GM19452 (cell line): ENCODE data around the gene TICAM2.

Source experiments
- ATAC-seq: cut with Tn5 transposase; IDR thresholded peaks from one replicate; pipeline ENCODE4 v1.9.1; 2021; ENCODE audit not compliant: unreplicated experiment

TICAM2 gene

DNA sequence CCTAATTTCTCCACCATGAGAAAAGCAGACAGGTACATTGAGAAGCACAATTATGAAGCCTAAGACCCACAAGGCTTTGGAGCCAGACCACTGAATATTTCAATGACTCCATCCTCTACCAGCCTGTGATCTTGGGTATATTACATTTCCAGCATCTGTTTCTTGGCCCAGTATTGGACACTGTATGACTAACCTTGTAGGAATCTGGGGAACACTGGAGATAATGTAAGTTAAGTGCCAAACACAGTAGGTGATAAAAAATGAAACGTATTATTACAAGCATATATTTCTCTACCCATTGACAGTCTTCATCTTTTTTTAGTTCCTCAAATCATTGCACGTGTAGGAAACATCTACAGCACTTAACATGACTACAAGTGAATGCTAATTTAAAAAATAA is 29.1 kb downstream of the TICAM2 start:
- ATAC-seq, result no peak

DNA sequence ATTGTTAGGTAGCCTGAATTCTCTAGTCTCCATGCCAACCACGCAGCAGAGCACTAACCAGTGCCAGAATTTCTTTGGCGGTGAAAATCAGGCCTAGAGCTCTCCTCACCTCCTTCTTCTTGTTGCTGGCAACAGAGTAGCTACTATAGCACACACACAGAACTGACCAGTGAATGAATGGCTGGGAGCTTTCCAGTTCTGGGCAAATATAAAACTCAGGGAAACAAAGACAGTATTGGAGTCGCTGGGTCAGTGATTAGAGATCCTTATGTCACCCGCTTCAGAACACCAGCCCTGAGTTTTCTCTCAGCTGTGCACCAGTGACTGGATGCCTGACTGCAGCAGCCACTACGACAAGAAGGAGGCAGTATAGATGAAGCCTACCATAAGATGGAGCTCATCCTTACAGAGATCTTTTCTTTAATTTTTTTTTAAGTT is 30.8 kb downstream of the TICAM2 start:
- no peak for ATAC-seq

DNA sequence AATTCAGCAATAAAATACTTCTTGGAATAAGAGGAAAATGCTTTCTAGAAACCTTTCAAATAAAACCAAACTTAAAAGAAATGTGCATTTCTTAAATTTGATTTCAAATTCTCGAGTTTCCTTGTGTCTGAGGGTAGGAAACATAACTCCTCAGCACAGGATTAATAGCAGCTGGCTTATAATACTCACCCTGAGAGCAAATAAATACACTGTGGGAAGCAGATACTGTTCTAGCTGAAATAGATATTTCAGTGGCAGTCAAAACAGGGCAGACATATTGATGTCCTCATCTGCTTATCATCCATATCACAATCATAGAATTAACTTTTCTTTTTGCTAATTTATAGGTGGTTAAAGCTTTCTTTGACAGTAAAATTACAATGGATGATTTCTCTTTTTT is 33.6 kb downstream of the TICAM2 start:
- ATAC-seq, result no peak

GRCh38 chr5:115565233-115565632 is 37.0 kb downstream of the TICAM2 start:
- ATAC-seq, result no peak

DNA sequence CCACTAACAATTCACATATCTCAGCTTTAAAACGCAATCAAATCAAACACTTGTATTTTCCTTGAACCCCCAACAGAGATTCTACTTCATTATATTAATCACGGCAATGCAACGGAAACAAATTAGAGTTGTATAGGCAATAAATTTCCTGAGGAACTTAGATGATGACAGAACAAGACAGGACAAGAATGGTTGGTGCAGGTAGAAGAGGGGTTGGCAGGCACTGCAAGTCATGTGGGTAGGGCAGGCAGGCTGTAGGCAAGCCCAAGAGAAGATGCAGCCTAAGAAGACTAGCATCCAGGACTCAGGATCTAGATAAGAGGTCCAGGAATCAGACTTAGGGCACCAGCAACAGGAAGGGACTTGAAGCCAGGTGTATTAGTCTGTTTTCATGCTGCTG is 41.1 kb downstream of the TICAM2 start:
- ATAC-seq, result no peak

- ATAC-seq, result no peak
Observed at GRCh38 chr5:115559524-115559923, 42.8 kb downstream of the TICAM2 start.

- ATAC-seq, result no peak
Observed at GRCh38 chr5:115558388-115558956, 43.8 kb downstream of the TICAM2 start.

DNA sequence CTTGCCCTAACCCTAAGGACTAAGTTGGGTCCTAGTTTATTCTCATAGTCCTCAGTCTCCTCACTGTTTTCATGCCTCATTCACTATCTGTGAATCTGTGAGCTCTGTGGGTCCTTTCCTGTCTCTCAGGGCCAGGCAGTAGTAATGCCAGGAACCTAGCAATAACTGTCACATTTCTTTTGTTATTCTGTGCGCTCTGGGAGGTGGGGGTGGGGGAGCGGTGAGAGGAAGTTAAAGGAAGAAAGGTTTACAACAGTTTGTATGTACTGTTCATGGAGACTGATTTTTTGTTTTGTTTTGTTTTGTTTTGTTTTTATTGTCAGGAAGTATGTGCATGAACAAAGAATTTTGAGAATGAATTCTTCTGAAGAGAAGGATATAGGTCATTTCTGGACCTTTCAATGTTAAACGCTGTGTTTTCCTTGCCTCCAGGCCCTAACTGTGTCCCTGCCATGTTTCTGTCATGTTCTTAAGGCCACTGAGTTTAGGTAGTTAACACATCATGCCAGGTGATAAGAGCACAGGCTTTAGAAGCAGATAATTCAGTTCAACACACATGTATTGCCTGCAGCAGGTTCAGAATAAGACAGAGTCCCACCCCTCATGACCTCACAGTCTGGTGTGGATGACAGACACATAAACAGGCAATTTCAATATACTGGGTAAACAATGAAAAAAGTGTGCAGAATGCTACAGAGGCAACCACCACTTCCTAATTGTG is 44.5 kb downstream of the TICAM2 start:
- no peak for ATAC-seq

DNA sequence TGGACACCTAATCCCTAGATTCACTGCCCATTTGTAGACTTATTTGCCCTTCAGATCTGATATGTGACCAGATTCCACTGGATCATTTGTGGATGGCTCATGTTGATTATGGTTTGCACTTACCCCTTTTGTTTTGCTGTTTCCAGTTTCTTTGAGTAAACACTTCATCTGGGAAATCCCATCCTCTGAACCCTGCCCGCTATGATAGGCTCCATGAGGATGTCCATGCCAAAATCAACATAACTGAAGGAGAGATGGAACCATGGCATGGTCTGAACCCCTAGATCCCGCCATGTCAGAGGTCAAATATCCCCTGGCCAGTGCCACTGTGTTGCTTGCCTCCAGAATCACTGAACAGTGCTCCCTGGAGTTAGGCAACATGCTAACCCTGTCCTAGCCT is 46.0 kb downstream of the TICAM2 start:
- ATAC-seq, result no peak

DNA sequence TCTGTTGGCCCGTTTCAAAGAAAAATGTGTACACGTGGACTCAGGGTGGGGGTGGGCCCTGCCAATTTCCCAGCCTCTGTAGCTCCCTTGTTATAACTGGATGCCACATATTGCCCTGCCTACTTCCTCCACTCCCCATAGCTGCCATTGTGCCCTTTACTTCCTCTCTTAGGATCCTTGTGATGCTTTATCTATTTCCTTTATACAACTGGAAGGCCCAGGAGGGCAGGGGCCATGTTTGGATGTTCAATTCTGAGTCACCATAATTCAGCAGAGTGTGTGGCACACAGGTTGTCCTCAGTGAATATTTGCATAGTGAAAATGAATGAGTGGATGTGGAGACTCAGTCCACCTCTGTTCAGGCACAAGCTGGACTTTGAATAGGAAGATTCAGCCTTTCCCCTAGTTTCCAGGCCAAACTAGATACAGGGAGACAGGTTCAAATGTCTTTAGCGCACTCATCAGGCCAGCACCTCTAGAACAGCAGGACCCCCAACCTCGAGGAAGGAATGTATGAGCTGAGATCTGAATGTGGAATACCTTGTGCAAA is 47.1 kb downstream of the TICAM2 start:
- no peak for ATAC-seq

GRCh38 chr5:115553082-115553481 is 49.2 kb downstream of the TICAM2 start:
- no peak for ATAC-seq

GRCh38 chr5:115551415-115551814 is 50.9 kb downstream of the TICAM2 start:
- ATAC-seq, result no peak

- ATAC-seq, result no peak
Observed at GRCh38 chr5:115549154-115549553, 53.1 kb downstream of the TICAM2 start.

- no peak for ATAC-seq
Observed at GRCh38 chr5:115548683-115549082, 53.6 kb downstream of the TICAM2 start.

- no peak for ATAC-seq
Observed at GRCh38 chr5:115545351-115545882, 56.9 kb downstream of the TICAM2 start.

DNA sequence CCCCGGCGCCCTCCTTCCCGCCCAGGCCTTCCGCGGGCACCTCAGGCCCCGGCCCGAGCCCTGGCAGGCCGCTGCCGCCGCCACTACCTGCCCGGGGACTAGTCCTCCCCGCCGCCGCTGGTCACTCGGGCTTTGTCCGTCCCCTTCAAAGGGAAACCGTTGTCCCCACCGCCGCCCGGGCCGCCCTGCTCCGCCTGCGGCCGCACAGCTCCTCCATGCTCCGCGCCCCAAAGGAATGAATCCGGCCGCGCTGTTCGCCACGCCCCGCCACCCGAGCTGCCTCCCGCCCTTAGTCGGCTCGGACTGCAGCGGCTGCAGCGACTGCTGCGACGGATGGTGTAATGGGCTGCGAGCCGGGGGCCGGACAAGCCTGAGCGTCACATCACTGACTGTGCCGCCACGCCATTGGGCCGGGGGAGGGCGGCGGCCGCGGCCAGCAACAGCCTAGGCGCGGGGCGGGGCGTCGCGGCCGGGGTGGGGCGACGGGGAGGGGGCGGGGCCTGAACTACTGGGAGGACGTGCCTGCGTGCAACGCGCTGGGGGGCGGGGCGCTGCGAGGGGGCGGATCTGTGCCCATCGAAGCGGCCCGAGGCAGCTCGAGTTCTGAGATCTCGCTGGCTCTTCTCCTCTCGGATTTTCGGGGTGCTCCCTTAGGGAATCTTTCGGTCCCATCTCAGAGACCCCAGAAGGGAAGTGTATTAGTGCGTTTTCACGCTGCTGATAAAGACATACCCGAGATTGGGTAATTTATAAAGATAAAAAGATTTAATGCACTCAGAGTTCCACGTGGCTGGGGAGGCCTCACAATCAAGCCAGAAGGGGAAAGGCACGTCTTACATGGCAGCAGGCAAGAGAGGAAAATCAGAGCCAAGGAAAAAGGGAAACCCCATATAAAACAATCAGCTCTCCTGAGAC is 57.6 kb downstream of the TICAM2 start, which contains the start of gene FEM1C:
Gene FEM1C, minus strand, starts transcription at position 340 of the 915 bp plus-strand sequence. CDS start 1,282 bp downstream, outside the sequence.
- peak; percentile 97 for ATAC-seq

GRCh38 chr5:115544043-115544435 is 58.2 kb downstream of the TICAM2 start:
- ATAC-seq, result peak; percentile 12

DNA sequence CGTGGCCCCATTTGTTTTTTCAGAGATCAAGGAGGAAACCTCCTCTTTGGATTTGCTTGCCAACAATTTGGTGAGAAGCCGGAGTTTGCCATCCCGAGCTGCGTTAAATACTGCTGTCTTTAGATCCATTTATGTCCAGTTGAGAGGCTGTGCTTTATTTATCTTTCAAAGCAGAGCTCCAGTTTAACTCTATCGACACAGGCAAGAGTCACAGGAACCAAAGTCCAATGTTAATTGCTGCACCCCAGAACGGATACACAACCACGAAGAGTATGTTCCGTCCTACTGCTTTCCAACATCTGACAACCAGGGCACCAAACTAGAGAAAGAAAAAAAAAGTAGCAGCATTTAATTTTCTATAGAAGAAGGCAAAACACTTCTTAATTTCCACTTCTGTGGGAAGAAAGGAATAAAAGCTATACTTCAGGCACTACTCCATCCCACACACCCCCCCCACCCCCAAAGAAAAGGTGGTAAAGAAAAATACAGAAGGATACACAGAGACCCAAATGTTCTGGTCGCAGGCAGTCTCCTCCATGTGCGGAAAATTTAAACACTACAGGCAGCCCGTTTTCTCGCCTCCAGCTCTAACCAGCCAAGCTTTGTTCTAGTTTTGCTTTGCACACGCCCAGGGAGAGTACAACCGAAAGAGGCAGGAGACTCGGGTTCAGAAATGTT is 58.8 kb downstream of the TICAM2 start:
- peak; percentile 29 for ATAC-seq

GRCh38 chr5:115542651-115543364 is 59.5 kb downstream of the TICAM2 start:
- ATAC-seq, result no peak

DNA sequence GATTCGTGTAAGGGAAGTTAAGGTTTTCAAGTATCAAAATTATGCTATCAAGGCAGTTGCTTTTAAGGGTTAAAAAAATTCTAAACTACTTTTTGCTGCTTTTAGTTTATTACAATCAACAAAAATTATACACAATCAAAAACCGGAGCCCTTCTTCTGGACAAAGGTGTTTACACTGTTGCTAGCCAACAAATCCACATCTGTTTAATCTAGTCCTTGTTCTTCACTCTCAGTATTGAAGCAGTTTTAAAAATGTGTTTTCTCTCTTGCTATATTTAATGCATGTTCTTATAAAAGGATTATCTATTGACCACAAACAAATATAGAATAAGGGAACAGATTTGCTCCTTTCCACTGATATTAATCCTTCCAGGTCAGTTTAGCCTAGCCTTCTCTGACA is 60.2 kb downstream of the TICAM2 start:
- ATAC-seq, result no peak
